PC-3 (cell line): ENCODE measurements around the gene APOL6. TPM values are rescaled to one million over a fixed set of nuclear protein-coding genes. Genes with fewer than 3 reads are reported as not detected.

Experiments used
- ATAC-seq: fragments of 200-7000 bp; cut with Tn5 transposase; 2 replicates; pipeline ENCODE4 v1.9.1; 2020; ENCODE audit warnings: mild to moderate bottlenecking, moderate library complexity
- BruUV-seq: library from RNA; stranded (reverse); fragments of 400-500 nt; replicated peaks from 2 replicates; lab custom pipeline; 2021; lab: Mats Ljungman, UMichigan
- CTCF ChIA-PET: fragments of 300-600 bp; sonication (Branson Sonifier 250); formaldehyde crosslinking; loops from one replicate; lab custom pipeline; 2022; ENCODE audit warnings: antibody characterized with exemption; lab: Charles Lee
- POLR2A ChIA-PET: fragments of 300-600 bp; sonication (Branson Sonifier 250); formaldehyde crosslinking; loops from one replicate; lab custom pipeline; 2022; ENCODE audit warnings: antibody characterized with exemption; ENCODE audit not compliant: unreplicated experiment; lab: Charles Lee
- DNase-seq: peaks from one replicate; pipeline ENCODE4 v3.0.0-alpha.2; 2015
- H2AFZ ChIP-seq: fragments of 300-600 bp; sonication (generic); 2 replicates; pipeline ENCODE4 v1.6.0; 2016; ENCODE audit warnings: antibody characterized with exemption, low read length
- H3F3A ChIP-seq: fragments of 300-600 bp; sonication (generic); one replicate; pipeline ENCODE4 v1.6.0; 2017; ENCODE audit warnings: antibody characterized with exemption, low read length, control low read depth, mild to moderate bottlenecking; ENCODE audit not compliant: unreplicated experiment
- H3K27ac ChIP-seq: fragments of 300-600 bp; sonication (generic); 2 replicates; pipeline ENCODE4 v1.5.1; 2016; ENCODE audit warnings: mild to moderate bottlenecking, low read length
- H3K27me3 ChIP-seq: fragments of 300-600 bp; sonication (generic); 2 replicates; pipeline ENCODE4 v1.6.1; 2016; ENCODE audit warnings: low read length, mixed read lengths
- H3K36me3 ChIP-seq: fragments of 300-600 bp; sonication (generic); 2 replicates; pipeline ENCODE4 v1.6.1; 2016; ENCODE audit warnings: low read depth, mixed run types, low read length, mixed read lengths
- H3K4me1 ChIP-seq: fragments of 300-600 bp; sonication (generic); 2 replicates; pipeline ENCODE4 v1.5.1; 2016; ENCODE audit warnings: low read length; ENCODE audit not compliant: insufficient read depth
- H3K4me2 ChIP-seq: fragments of 300-600 bp; sonication (generic); 2 replicates; pipeline ENCODE4 v1.6.0; 2016; ENCODE audit warnings: low read length
- H3K4me3 ChIP-seq: fragments of 300-600 bp; sonication (generic); 2 replicates; pipeline ENCODE4 v1.5.1; 2016; ENCODE audit warnings: mild to moderate bottlenecking, low read length, mixed read lengths
- H3K79me2 ChIP-seq: fragments of 300-600 bp; sonication (generic); 2 replicates; pipeline ENCODE4 v1.6.1; 2017; ENCODE audit warnings: low read length, mixed read lengths
- H3K9ac ChIP-seq: fragments of 300-600 bp; sonication (generic); 2 replicates; pipeline ENCODE4 v1.6.0; 2016; ENCODE audit warnings: mild to moderate bottlenecking, low read length
- H3K9me2 ChIP-seq: fragments of 300-600 bp; sonication (generic); replicated peaks from 2 replicates; pipeline ENCODE4 v1.6.1; 2016; ENCODE audit warnings: mixed run types, low read length, mixed read lengths
- H3K9me3 ChIP-seq: fragments of 300-600 bp; sonication (generic); 2 replicates; pipeline ENCODE4 v1.6.1; 2016; ENCODE audit warnings: low read length, mixed read lengths
- H4K20me1 ChIP-seq: fragments of 300-600 bp; sonication (generic); 2 replicates; pipeline ENCODE4 v1.6.1; 2016; ENCODE audit warnings: low read length, mixed read lengths
- CTCF ChIP-seq: fragments of 300-600 bp; sonication (generic); conservative IDR thresholded peaks from 2 replicates; pipeline ENCODE4 v1.5.1; 2017; ENCODE audit warnings: antibody characterized with exemption, low read depth, mild to moderate bottlenecking, low read length
- EZH2 ChIP-seq: fragments of 300-600 bp; sonication (generic); IDR thresholded peaks from one replicate; pipeline ENCODE4 v1.6.1; 2017; ENCODE audit warnings: antibody characterized with exemption, mild to moderate bottlenecking, low read length; ENCODE audit not compliant: unreplicated experiment
- EZH2phosphoT487 ChIP-seq: fragments of 300-600 bp; sonication (generic); IDR thresholded peaks from 2 replicates; pipeline ENCODE4 v1.6.1; 2018; ENCODE audit warnings: mild to moderate bottlenecking, antibody characterized with exemption, low read length, borderline replicate concordance
- intact Hi-C: fragments of 100-400 bp; cut with micrococcal nuclease; formaldehyde crosslinking; loops from 2 replicates; pipeline ENCODE4 v1.9.0; 2023
- total RNA-seq: library from RNA; depleted of rRNA; stranded (reverse); fragments of >200 nt; gene quantifications from 2 replicates; pipeline ENCODE4 v1.2.3, GENCODE V29; 2014

The APOL6 gene
- total RNA-seq, 1 experiment from 2014 or later = 8.2 TPM

GRCh38 chr22:35628732-35629131 lies 19.5 kb upstream of the APOL6 start:
- intact Hi-C loops = loop anchor here (5.0 kb wide), 2 partner anchors 114 to 154 kb away; no protein-coding TSS in a partner anchor
- POLR2A ChIA-PET = no interaction called here
- no peak for ATAC-seq
- H3K27ac ChIP-seq = peak overlapping the region; percentile 98
- no peaks in the 10 kb centered on the region for H3K9me2 ChIP-seq
- H3K4me1 ChIP-seq = peaks cover 27% of the 10 kb centered on the region
- H3K27me3 ChIP-seq = no peaks in the 10 kb centered on the region
- no peak overlapping the region for H3K4me3 ChIP-seq
- H3F3A ChIP-seq = no peaks in the 10 kb centered on the region
- H3K9me3 ChIP-seq = no peaks in the 10 kb centered on the region
- no peaks in the 10 kb centered on the region for H3K79me2 ChIP-seq
- no peak overlapping the region for H2AFZ ChIP-seq
- H3K9ac ChIP-seq = peak overlapping the region; percentile 72
- TF ChIP-seq EZH2 (no peak), EZH2phosphoT487 (no peak)
- DNase-seq = no peak
- H3K4me2 ChIP-seq = peak overlapping the region; percentile 53; the same call in 1 of the 2 replicates
- CTCF ChIA-PET = interaction anchor here (0.8 kb wide), 1 partner anchor 211 kb away, joined by 10 read pairs; no protein-coding TSS in a partner anchor
- no peaks in the 10 kb centered on the region for H3K36me3 ChIP-seq
- H4K20me1 ChIP-seq = no peaks in the 10 kb centered on the region
- BruUV-seq = no TSS peak

GRCh38 chr22:35629406-35630216 lies 18.6 kb upstream of the APOL6 start:
- no peak for TF ChIP-seq EZH2phosphoT487
- no peak for TF ChIP-seq EZH2
- TF ChIP-seq CTCF = no peak
- no peaks in the 10 kb centered on the region for H3K9me3 ChIP-seq
- no peaks in the 10 kb centered on the region for H3K27me3 ChIP-seq
- no peaks in the 10 kb centered on the region for H3K36me3 ChIP-seq
- no peaks in the 10 kb centered on the region for H4K20me1 ChIP-seq
- ATAC-seq (peak; percentile 61), DNase-seq (peak; percentile 97)
- TSS peak; percentile 67 for BruUV-seq
- H3K4me1 ChIP-seq = peaks cover 27% of the 10 kb centered on the region
- no peak overlapping the region for H2AFZ ChIP-seq
- intact Hi-C loops = loop anchor here (1.0 to 5.0 kb wide), 3 partner anchors 113 to 207 kb away; no protein-coding TSS in a partner anchor
- H3K9me2 ChIP-seq = no peaks in the 10 kb centered on the region
- ChIA-PET POLR2A (interaction anchor here (0.6 kb wide), 1 partner anchor 206 kb away, joined by 3 read pairs; no protein-coding TSS in a partner anchor), CTCF (interaction anchor here (0.6 to 1.1 kb wide), 4 partner anchors 278 to 498 kb away, joined by 3 to 14 read pairs (median 6); no protein-coding TSS in a partner anchor)
- no peaks in the 10 kb centered on the region for H3K79me2 ChIP-seq
- peak overlapping the region; percentile 53 for H3K4me2 ChIP-seq
- H3K4me3 ChIP-seq = peak overlapping the region; percentile 18; the same call in 1 of the 2 replicates
- H3K9ac ChIP-seq = peak overlapping the region; percentile 72
- H3K27ac ChIP-seq = peak overlapping the region; percentile 98
- no peaks in the 10 kb centered on the region for H3F3A ChIP-seq

- peaks cover 27% of the 10 kb centered on the region for H3K4me1 ChIP-seq
- H3K4me3 ChIP-seq = no peak overlapping the region
- H3K9me3 ChIP-seq = no peaks in the 10 kb centered on the region
- no peaks in the 10 kb centered on the region for H3K9me2 ChIP-seq
- intact Hi-C loops = loop anchor here (1.0 kb wide), 1 partner anchor 206 kb away; no protein-coding TSS in a partner anchor
- H3K79me2 ChIP-seq = no peaks in the 10 kb centered on the region
- no peaks in the 10 kb centered on the region for H3K36me3 ChIP-seq
- ATAC-seq (no peak; the same call in 1 of the 2 replicates), DNase-seq (peak; percentile 68)
- H2AFZ ChIP-seq = no peak overlapping the region
- TF ChIP-seq EZH2phosphoT487 (no peak), CTCF (no peak), EZH2 (no peak)
- no peak overlapping the region for H3K4me2 ChIP-seq
- H3F3A ChIP-seq = no peaks in the 10 kb centered on the region
- peak overlapping the region; percentile 98 for H3K27ac ChIP-seq
- no peaks in the 10 kb centered on the region for H4K20me1 ChIP-seq
- H3K9ac ChIP-seq = no peak overlapping the region
- no peaks in the 10 kb centered on the region for H3K27me3 ChIP-seq
- BruUV-seq = no TSS peak
- ChIA-PET POLR2A (interaction anchor here (0.6 kb wide), 1 partner anchor 207 kb away, joined by 3 read pairs; no protein-coding TSS in a partner anchor), CTCF (interaction anchor here (0.6 to 1.1 kb wide), 2 partner anchors 317 to 435 kb away, joined by 3 to 14 read pairs; no protein-coding TSS in a partner anchor)
Observed at GRCh38 chr22:35630387-35630793, 17.9 kb upstream of the APOL6 start.
